Vagina (tissue), 2 donors: ENCODE measurements around the gene HES7. TPM values are rescaled to one million over a fixed set of nuclear protein-coding genes. Genes with fewer than 3 reads are reported as not detected.

Experiments
- DNase-seq, 2 donors: peaks; one replicate each; pipeline ENCODE4 v3.0.0-alpha.2; 2017; ENCODE audit errors: extremely low spot score in 2 of 2
- H3K27ac ChIP-seq: fragments of 200-600 bp; sonication (generic); one replicate; pipeline ENCODE4 v1.5.1; 2019
- H3K27me3 ChIP-seq: fragments of 200-600 bp; sonication (generic); one replicate; pipeline ENCODE4 v1.5.1; 2019
- H3K36me3 ChIP-seq, 2 donors: fragments of 200-600 bp; sonication (generic); one replicate each; pipeline ENCODE4 v1.5.1; 2017 to 2019
- H3K4me1 ChIP-seq: fragments of 200-600 bp; sonication (generic); one replicate; pipeline ENCODE4 v1.5.1; 2019
- H3K4me3 ChIP-seq, 2 donors: fragments of 200-600 bp; sonication (generic); 1 replicate in 1 of 2; 2 replicates in 1 of 2; pipeline ENCODE4 v1.5.1; 2016 to 2019
- H3K9me3 ChIP-seq: fragments of 200-600 bp; sonication (generic); one replicate; pipeline ENCODE4 v1.5.1; 2019
- CTCF ChIP-seq, 3 experiments: fragments of 450-650 bp in 2 of 3; fragments of 200-600 bp in 1 of 3; sonication (generic) in 1 of 3; IDR thresholded peaks; one replicate each; pipeline ENCODE4 v1.5.1; 2017 to 2019; ENCODE audit warnings: antibody characterized with exemption in 3 of 3, mild to moderate bottlenecking in 2 of 3, moderate library complexity in 2 of 3
- POLR2A ChIP-seq, 2 donors: fragments of 450-650 bp; IDR thresholded peaks; one replicate each; pipeline ENCODE4 v1.6.1; 2017; ENCODE audit warnings: antibody characterized with exemption in 2 of 2, mild to moderate bottlenecking in 2 of 2, moderate library complexity in 2 of 2
- POLR2AphosphoS5 ChIP-seq, 2 donors: sonication (generic); formaldehyde crosslinking; IDR thresholded peaks; one replicate each; pipeline ENCODE4 v1.9.0; 2017; ENCODE audit warnings: antibody characterized with exemption in 2 of 2, mild to moderate bottlenecking in 2 of 2, low read depth in 1 of 2; ENCODE audit not compliant: insufficient read depth in 1 of 2
- intact Hi-C: fragments of 100-400 bp; cut with DNase I; formaldehyde crosslinking; loops from one replicate; pipeline ENCODE4 v1.15.1; 2023
- total RNA-seq: library from RNA; depleted of rRNA; stranded (reverse); fragments of >200 nt; gene quantifications from one replicate; pipeline ENCODE4 v1.2.3, GENCODE V29; 2016

The HES7 gene
- total RNA-seq, 1 donor from 2014 or later: not detected

- Histone ChIP-seq H3K27me3 (no peaks in the 10 kb centered on the region), H3K27ac (peak overlapping the region; percentile 37), H3K4me1 (peaks cover 26% of the 10 kb centered on the region), H3K9me3 (no peaks in the 10 kb centered on the region), H3K36me3 (peaks cover 45 to 92% of the 10 kb centered on the region in 2 donors), H3K4me3 (no peak overlapping the region)
- DNase-seq: peak in 1 of 2 donors; percentile 88
- peak in 1 of 2 donors; percentile 13 for TF ChIP-seq POLR2AphosphoS5 (IDR thresholded peaks at IDR 0.05; ENCODE audit: insufficient read depth in 1 of 2, low read depth in 1 of 2)
- TF ChIP-seq CTCF (IDR thresholded peaks at IDR 0.05): no peak
- intact Hi-C loops: no loop called here
Observed at GRCh38 chr17:8146381-8147140, 22.7 kb upstream of the HES7 start.

- H3K9me3 ChIP-seq: no peaks in the 10 kb centered on the region
- peaks cover 45 to 100% of the 10 kb centered on the region in 2 donors for H3K36me3 ChIP-seq
- TF ChIP-seq POLR2AphosphoS5 (IDR thresholded peaks at IDR 0.05; ENCODE audit: insufficient read depth in 1 of 2, low read depth in 1 of 2) (peak in 1 of 2 donors; percentile 3), POLR2A (IDR thresholded peaks at IDR 0.05) (no peak)
- H3K4me3 ChIP-seq: no peak overlapping the region
- peak in 1 of 2 donors; percentile 86 for DNase-seq
- no peaks in the 10 kb centered on the region for H3K27me3 ChIP-seq
- intact Hi-C loops: no loop called here
- peaks cover 24% of the 10 kb centered on the region for H3K4me1 ChIP-seq
- H3K27ac ChIP-seq: peak overlapping the region; percentile 37
Observed at GRCh38 chr17:8145811-8146210, 21.9 kb upstream of the HES7 start.

GRCh38 chr17:8144401-8145231 lies 20.7 kb upstream of the HES7 start:
- DNase-seq: no peak
- intact Hi-C loops: no loop called here

GRCh38 chr17:8143581-8144400 lies 19.9 kb upstream of the HES7 start:
- no peak for DNase-seq
- Histone ChIP-seq H3K36me3 (peaks cover 37 to 97% of the 10 kb centered on the region in 2 donors), H3K27ac (peak overlapping the region; percentile 8), H3K27me3 (no peaks in the 10 kb centered on the region), H3K4me1 (peaks cover 19% of the 10 kb centered on the region), H3K9me3 (no peaks in the 10 kb centered on the region), H3K4me3 (no peak overlapping the region)
- intact Hi-C loops: no loop called here
- no peak for TF ChIP-seq POLR2A (IDR thresholded peaks at IDR 0.05)
- peak in 1 of 2 donors; percentile 42 for TF ChIP-seq POLR2AphosphoS5 (IDR thresholded peaks at IDR 0.05; ENCODE audit: insufficient read depth in 1 of 2, low read depth in 1 of 2)

More at GRCh38 chr17:8144401-8145231, 20.7 kb upstream of the HES7 start:
- Histone ChIP-seq H3K4me1 (peaks cover 19% of the 10 kb centered on the region), H3K4me3 (no peak overlapping the region), H3K27me3 (no peaks in the 10 kb centered on the region), H3K27ac (no peak overlapping the region), H3K9me3 (no peaks in the 10 kb centered on the region), H3K36me3 (peaks cover 43 to 100% of the 10 kb centered on the region in 2 donors)
- TF ChIP-seq POLR2A (IDR thresholded peaks at IDR 0.05): no peak
- TF ChIP-seq CTCF (IDR thresholded peaks at IDR 0.05): no peak
- TF ChIP-seq POLR2AphosphoS5 (IDR thresholded peaks at IDR 0.05; ENCODE audit: insufficient read depth in 1 of 2, low read depth in 1 of 2): peak in 1 of 2 donors; percentile 4

GRCh38 chr17:8142887-8143580 lies 19.1 kb upstream of the HES7 start:
- intact Hi-C loops: no loop called here
- Histone ChIP-seq H3K27me3 (no peaks in the 10 kb centered on the region), H3K36me3 (peaks cover 29 to 89% of the 10 kb centered on the region in 2 donors), H3K27ac (peak overlapping the region; percentile 8), H3K4me3 (no peak overlapping the region), H3K9me3 (no peaks in the 10 kb centered on the region), H3K4me1 (peaks cover 18% of the 10 kb centered on the region)
- TF ChIP-seq POLR2AphosphoS5 (IDR thresholded peaks at IDR 0.05; ENCODE audit: insufficient read depth in 1 of 2, low read depth in 1 of 2) (no peak), POLR2A (IDR thresholded peaks at IDR 0.05) (no peak), CTCF (IDR thresholded peaks at IDR 0.05) (no peak)
- no peak for DNase-seq
